Measurements from ENCODE around the gene KCNAB2. TPM values are rescaled to one million over a fixed set of nuclear protein-coding genes. Genes with fewer than 3 reads are reported as not detected.

KCNAB2 gene
- total RNA-seq, 2 donors from 2014 or later, result 4.7 to 6.4 TPM

GRCh38 chr1:6053206-6053546 is 7.5 kb downstream of the KCNAB2 start:
- Histone ChIP-seq H3K36me3 (no peaks in the 10 kb centered on the region), H3K4me1 (no peaks in the 10 kb centered on the region), H3K9me3 (no peaks in the 10 kb centered on the region), H3K4me3 (no peak overlapping the region), H3K27me3 (no peaks in the 10 kb centered on the region), H3K9ac (ENCODE audit: low read depth in 2 of 2, low read length in 2 of 2) (no peak overlapping the region), H3K27ac (no peak overlapping the region)
- intact Hi-C loops (cut with DNase I), result loop anchor here (10.0 kb wide), 1 partner anchor 122 kb away; no protein-coding TSS in a partner anchor
- TF ChIP-seq CTCF (IDR thresholded peaks at IDR 0.05), result no peak
- no peak for DNase-seq

DNA sequence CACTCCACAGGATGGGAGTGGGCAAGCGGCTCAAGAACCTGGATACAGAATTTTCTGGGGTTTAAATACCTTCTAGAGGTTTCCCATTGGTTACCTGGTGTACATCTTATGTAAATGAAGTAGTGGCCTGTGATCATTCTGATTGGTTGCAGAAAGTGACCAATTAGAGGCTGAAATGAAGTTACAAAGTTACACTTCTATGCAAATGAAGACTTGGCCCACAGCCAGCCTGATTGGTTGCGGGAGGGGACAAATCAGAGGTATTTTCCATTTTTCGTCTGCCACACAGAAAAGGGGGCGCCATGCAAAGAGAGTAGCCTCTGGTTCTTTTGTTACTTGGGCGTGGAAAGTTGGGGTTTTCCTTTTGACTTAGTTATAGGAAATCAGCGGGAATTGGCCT is 8.9 kb downstream of the KCNAB2 start:
- DNase-seq, result no peak
- intact Hi-C loops (cut with DNase I), result loop anchor here (2.0 to 10.0 kb wide), 2 partner anchors 120 to 190 kb away; partner anchors contain the start of gene HES3
- Histone ChIP-seq H3K27ac (no peak overlapping the region), H3K9ac (ENCODE audit: low read depth in 2 of 2, low read length in 2 of 2) (no peak overlapping the region), H3K9me3 (no peaks in the 10 kb centered on the region), H3K4me3 (no peak overlapping the region), H3K4me1 (no peaks in the 10 kb centered on the region), H3K27me3 (no peaks in the 10 kb centered on the region), H3K36me3 (no peaks in the 10 kb centered on the region)
- no peak for TF ChIP-seq CTCF (IDR thresholded peaks at IDR 0.05)

- intact Hi-C loops (cut with DNase I), result loop anchor here (10.0 kb wide), 1 partner anchor 118 kb away; no protein-coding TSS in a partner anchor
- Histone ChIP-seq H3K4me1 (no peaks in the 10 kb centered on the region), H3K36me3 (no peaks in the 10 kb centered on the region), H3K27ac (no peak overlapping the region), H3K9me3 (no peaks in the 10 kb centered on the region), H3K4me3 (no peak overlapping the region), H3K9ac (ENCODE audit: low read depth in 2 of 2, low read length in 2 of 2) (no peak overlapping the region), H3K27me3 (no peaks in the 10 kb centered on the region)
- peak; percentile 25 for DNase-seq
- TF ChIP-seq CTCF (IDR thresholded peaks at IDR 0.05), result no peak
Measured at GRCh38 chr1:6056572-6056948, 10.9 kb downstream of the KCNAB2 start.

- Histone ChIP-seq H3K27me3 (no peaks in the 10 kb centered on the region), H3K9me3 (no peaks in the 10 kb centered on the region), H3K4me3 (no peak overlapping the region), H3K9ac (ENCODE audit: low read depth in 2 of 2, low read length in 2 of 2) (no peak overlapping the region), H3K4me1 (no peaks in the 10 kb centered on the region), H3K27ac (no peak overlapping the region), H3K36me3 (no peaks in the 10 kb centered on the region)
- DNase-seq, result no peak
- intact Hi-C loops (cut with DNase I), result loop anchor here (10.0 kb wide), 1 partner anchor 117 kb away; no protein-coding TSS in a partner anchor
- no peak for TF ChIP-seq CTCF (IDR thresholded peaks at IDR 0.05)
Measured at GRCh38 chr1:6057170-6057845, 11.6 kb downstream of the KCNAB2 start.

GRCh38 chr1:6059866-6060265 is 14.2 kb downstream of the KCNAB2 start:
- no peak for DNase-seq
- Histone ChIP-seq H3K9me3 (no peaks in the 10 kb centered on the region), H3K4me1 (no peaks in the 10 kb centered on the region), H3K27ac (no peak overlapping the region), H3K9ac (ENCODE audit: low read depth in 2 of 2, low read length in 2 of 2) (no peak overlapping the region), H3K36me3 (no peaks in the 10 kb centered on the region), H3K4me3 (no peak overlapping the region), H3K27me3 (no peaks in the 10 kb centered on the region)
- no peak for TF ChIP-seq CTCF (IDR thresholded peaks at IDR 0.05)
- intact Hi-C loops (cut with DNase I), result loop anchor here (10.0 kb wide), 1 partner anchor 115 kb away; no protein-coding TSS in a partner anchor
